Activated effector memory CD4-positive, alpha-beta T cell treated with anti-CD3 and anti-CD28 coated beads, Interleukin-2, amount 50 U/mL, for 16 hours (primary cell): Measurements from ENCODE around the gene B3GNT9.

Experiments used
- DNase-seq: peaks from one replicate; pipeline ENCODE4 v3.0.0-alpha.2; 2020

Gene B3GNT9

DNA sequence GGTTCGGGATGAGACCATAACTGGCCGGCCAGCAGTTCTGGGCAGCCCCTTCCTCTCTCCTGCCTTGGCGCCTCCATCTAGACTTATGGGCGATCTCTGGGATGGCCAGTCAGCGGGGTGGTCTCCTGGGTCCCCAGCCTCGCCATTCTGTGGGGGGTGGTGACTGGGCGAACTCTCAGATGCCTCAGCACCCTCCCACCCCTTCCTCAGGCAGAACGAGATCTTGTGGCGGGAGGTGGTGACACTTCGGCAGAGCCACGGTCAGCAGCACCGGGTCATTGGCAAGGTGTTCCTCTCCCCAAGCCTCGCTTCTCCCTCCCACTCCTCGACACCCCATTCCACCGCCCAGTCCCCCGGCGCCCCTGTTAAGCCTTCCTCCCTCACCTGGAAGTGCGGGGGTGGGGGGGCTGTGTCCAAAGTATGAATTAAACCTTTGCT lies 15.3 kb upstream of the B3GNT9 start:
- no peak for DNase-seq

DNA sequence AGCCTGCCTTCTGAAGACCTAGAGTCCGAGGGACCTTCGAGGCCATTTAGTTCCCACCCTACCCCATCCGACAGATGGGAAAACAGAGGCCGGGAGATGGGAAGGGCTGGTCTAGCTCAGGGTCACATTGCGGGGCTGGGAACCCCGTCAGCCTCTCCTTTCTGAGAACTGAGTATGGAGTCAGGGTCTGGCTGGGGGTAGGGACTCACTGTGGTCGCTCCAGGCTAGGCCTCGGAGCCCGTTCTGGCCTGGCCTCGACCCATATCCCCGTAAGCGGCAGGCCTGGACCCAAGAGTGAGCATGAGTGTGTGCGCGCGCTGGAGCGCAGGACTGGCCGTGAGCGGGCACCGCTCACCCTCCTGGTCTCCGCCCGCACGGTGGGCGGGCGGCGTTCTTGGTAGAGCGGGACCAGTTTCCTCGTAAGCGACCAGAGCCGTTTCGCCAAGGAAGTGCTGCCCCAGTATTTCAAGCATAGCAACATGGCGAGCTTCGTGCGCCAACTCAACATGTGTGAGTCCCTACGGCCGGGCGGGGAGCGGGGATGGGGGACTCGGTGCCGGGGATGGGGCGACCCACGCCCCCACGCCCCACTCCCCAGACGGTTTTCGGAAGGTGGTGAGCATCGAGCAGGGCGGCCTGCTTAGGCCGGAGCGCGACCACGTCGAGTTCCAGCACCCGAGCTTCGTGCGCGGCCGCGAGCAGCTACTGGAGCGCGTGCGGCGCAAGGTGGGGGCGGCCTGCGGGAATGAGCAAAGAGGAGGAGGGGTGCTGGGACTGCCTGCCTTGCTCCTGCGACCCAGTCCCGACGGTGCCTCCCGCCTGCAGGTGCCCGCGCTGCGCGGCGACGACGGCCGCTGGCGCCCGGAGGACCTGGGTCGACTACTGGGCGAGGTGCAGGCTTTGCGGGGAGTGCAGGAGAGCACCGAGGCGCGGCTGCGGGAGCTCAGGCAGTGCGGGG lies 14.6 kb upstream of the B3GNT9 start:
- no peak for DNase-seq

DNA sequence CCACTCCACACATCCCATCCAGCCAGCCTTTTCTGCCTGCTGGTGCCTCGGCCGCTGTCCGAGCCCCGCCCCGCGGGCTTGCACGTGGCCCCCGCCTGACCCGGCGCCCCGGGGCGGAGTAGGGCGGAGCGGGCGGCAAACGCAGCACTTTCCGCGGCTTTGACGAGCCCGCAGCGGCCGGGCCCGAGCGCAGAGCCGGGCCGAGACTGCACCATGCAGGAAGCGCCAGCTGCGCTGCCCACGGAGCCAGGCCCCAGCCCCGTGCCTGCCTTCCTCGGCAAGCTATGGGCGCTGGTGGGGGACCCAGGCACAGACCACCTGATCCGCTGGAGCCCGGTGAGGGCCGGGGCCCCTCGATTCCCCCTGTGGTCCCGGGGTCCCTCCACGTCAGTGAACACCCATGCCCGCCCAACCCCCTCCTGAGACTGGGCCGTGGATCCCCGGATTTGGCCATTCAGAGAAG lies 13.8 kb upstream of the B3GNT9 start, which contains the start of gene HSF4:
Gene HSF4 (plus strand): TSS at position 147 of the 463 bp plus-strand sequence. CDS start 67 bp downstream, at position 214.
- DNase-seq, result no peak

DNA sequence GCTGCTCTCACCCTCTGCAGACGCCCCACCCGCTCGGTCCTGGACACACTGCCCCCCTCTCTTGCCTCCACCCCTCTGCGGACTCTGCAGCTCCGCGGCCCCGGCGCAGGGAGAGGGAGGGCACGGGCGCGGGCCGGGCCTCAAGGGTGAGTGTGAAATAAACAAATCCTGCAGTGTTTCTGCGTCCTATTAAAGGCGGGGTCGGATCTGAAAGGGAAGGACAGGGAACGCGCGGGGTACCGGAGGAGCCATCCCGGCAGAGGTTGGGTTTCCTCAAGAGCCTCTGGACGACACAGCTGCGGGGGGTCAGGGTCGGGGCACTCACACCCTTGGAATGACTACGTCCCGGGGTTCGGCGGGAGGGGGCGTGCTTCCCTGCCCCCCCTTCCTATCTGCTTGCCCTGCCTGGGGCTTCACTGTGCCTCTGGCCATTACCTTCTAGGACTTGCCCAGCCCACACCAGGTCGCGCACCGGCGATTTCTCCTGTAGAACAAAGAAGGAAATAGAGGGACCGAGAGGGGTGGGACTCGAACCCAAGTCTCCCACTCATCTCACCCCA lies 13.3 kb upstream of the B3GNT9 start:
- no peak for DNase-seq

DNA sequence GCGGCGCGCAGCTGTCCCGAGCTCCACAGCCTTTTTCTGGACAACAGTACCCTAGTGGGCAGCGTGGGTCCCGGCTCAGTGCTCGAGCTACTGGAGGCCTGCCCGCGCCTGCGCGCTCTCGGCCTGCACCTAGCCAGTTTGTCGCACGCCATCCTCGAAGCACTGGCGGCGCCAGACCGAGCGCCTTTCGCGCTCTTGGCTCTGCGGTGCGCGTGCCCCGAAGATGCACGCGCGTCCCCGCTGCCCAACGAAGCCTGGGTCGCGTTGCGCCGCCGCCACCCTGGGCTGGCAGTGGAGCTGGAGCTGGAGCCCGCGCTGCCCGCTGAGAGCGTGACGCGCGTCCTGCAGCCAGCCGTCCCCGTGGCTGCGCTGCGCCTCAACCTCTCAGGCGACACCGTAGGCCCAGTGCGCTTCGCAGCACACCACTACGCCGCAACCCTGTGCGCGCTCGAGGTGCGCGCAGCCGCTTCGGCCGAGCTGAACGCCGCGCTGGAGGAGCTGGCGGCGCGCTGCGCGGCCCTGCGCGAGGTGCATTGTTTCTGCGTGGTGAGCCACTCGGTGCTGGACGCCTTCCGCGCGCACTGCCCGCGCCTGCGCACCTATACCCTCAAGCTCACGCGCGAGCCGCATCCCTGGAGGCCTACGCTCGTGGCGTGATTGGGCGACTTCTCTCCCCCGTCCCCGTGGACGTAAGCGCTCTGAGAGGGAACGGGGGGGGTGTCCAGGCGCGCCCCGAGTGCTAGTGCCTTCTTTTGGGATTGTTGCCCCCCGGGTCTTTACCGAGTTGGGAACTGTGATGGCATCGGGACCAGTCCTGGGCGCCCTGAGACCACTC lies 12.6 kb upstream of the B3GNT9 start:
- DNase-seq, result peak; percentile 78

DNA sequence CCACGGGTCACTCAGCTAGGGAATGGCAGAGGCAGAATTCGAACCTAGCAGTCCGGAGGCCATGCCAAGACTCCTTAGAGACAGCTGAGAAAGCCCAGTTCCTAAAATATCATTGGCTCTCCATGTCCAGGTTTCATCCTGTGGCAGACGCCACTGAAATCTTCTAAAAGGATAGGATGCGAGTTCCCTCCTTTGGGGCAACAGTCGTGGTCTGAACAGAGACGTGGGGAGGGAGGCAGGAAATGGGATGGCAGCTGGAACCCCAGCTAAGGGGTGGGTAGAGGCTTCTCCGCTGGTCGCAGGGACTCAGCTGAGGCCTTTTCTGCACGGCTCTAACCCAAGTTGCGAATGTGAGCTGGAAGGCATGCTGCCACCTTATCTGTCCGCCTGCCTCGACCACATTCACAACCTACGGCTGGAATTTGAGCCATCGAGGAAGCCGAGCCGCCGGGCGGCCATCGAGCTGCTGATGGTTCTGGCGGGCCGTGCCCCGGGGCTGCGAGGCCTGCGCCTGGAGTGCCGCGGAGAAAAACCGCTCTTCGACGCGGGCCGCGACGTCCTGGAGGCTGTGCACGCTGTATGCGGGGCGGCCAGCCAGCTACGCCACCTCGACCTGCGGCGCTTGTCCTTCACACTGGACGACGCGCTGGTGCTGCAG lies 11.8 kb upstream of the B3GNT9 start:
- DNase-seq, result no peak

DNA sequence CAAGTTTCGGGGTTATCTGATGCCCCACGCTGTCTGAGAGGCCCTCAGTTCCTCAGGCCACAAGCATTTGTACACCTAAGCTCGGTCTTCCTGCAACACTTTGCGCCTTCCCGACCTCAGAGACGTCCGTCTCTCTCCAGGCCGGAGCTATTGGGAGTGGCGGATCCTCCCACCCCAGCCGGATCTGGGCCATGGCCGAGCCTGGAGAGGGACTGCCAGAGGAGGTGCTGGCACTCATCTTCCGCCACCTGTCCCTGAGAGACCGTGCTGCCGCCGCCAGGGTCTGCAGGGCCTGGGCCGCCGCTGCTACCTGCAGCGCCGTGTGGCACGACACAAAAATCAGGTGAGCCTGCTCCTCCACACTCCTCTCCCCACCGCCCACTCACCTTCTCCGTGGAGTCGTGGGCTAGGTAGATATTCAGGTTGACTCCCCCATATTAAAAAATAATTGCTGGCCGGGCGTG lies 10.8 kb upstream of the B3GNT9 start:
- no peak for DNase-seq

DNA sequence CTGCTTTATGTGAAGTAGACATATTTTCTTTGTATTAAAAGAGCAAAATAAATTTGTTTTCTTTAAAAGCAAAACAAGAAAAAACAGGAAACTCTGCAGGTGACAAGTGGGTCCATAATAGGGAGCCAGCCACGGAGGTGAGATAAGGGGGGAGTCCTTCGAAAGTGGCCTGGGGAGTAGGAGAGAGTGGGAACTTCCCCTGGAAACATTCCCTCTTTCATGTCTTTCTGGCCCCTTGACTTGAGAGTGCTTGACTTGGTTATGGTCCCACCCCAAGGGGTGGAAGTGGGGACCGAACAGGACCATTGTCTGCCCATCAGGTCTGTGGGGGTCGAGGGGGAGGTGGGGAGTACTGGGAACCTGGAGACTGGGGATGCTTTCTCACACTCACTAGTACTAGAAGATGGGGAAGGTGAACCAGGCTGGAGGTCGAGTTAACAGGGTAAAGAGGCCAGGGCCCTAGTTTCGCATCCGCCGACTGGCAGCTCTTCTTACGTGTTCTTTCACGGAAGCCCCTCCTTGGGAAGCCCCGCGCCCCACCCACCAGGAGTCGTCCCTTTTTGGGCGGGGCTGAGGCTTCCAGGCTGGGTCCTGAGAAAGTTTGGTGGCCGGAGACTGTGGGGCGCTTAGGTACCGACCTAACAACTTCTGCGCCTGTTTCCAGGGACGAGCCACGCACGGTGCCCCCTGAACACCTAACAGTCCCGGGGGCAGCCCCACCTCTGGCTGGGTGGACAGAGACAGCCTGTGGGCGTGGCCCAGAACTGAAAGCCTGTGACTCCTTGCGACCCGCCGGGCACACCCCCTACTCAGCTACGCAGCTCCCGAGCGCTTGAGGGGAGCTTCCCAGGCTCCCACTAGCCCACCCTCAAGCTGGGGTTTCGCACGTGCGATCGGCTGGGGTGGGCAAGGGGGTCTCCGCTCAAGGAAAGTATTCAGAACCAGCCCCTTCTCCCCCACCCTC lies 8.1 kb upstream of the B3GNT9 start:
- DNase-seq, result peak; percentile 93

DNA sequence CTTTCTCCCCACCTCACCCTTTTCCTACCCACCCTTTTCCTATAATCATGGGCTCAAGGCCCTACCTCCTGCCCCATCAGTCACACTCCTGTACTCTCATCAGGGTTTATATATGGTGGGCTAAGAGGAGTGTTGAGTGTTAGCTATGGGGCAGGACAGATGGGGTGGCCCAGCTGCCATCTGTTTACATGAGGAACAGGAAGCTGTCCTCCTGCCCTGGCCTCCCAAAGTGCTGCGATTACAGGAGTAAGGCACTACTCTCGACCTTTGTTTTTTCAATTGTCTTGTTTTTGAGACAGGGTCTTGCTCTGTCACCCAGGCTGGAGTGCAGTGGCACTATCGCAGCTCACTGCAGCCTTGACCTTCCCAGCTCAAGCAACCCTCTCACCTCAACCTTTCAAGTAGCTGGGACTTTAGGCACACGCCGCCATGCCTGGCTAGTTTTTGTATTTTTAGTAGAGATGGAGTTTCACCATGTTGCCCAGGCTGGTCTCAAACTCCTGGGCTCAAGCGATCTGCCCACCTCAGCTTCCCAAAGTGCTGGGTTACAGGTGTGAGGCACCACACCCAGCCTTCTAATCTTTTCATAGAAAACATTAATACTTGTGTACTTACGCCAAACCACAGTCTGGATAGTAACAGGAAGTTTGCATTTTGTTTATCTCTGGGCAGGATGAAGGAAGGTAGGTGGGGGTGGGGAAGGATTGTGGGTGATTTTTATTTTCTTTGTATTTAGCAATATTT lies 7.3 kb upstream of the B3GNT9 start:
- DNase-seq, result no peak

DNA sequence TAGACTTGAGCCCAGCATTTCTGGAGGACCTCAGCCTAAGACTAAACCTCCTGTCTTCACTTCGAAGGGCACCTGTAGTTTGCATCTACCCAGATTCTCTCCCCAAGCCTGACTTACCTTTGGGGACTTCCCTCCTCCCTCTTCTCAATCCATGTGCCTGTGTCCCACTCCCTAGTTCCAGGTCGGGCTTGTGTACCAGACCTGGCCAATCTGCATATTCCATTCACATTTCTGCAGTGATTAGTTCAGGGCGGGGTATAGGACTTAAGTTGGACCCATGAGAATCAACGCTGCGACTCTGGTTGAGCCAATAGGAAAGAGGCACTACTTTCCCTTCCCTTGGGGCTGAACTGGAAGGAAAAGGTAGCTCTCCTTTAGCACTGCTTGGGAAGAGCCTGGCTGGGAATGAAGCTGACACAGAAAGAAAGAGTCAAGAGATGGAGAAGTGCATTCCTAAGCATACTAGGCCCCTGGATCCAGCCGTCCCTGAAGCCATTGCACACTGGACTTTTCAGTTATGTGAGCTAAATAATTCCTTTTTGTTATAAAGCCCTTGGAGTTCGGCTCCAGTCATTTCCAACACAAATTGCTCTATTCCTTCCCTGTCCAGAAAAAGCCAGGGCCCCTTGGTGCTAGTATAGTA lies 6.4 kb upstream of the B3GNT9 start:
- no peak for DNase-seq

DNA sequence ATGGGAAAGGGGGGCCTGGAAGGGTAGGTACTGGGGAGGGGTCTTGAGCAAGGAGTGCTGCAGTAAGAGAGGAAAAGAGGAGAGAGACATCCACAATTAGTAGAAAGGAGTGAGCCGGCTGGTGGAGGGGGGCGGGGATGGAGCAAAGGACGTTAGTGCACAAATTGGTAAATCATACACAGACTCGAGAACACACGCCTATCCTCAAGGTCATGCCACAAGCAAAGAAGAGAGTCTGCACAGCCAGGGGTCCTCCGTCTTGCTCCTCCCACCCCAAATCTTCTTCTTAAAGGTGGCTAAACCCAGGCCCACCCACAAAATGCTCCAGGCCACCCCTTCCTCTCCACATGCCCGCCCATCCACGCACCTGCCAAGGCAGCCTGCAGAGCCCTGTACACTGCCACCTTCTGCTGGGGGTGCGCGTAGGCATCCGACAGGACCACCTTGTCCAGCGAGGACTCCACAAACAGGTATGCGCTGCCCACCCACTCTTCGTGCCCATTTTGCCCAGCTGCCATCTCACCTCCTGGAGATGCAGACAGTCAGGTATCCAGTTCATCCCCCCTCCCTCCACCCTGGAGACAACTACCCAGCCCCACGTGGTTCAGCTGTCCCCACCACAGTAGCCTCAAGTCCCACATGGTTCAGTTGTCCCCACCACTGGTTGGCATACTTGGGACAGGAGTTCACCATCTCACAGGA lies 5.5 kb upstream of the B3GNT9 start:
- DNase-seq, result no peak

DNA sequence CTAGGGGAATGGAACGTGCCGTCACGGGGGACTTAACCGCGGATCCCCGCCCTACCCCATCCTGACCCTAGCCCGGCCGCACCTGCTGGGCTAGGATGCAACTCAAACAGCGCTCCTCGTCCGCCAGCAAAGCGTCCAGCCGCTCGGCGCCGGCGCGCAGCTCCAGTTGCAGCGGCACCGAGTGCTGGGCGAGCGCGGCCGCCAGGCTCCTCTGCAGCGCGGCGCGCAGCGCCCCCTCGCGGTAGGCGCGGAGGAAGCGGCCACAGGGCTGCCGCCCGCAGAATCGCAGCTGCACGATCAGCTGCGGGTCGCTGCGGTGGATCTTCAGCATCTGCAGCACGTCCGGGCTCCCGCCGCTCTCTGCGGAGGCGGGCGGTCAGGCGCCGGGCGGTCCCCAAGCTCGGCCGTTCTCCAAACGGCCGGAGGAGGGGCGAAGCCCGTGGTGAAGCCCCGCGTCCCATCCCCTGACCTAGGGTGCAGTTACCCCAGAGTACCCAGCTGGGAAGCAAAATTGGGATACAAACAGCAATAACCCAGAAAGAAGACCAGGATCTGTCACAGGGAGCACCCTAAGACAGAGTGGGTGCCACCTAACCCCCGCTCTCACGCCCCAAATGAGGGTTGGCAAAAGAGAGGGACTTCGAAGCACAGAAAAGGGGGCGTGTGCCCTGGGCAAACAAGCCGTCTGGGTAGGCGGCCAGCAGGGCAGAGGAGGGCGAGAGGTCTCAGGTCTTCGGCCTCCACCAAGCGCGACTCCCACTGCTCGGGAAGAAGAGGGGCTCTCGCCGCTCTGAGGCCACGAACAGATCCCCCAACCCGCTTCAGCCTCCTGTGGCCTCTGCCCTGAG lies 4.7 kb upstream of the B3GNT9 start:
- peak; percentile 93 for DNase-seq

DNA sequence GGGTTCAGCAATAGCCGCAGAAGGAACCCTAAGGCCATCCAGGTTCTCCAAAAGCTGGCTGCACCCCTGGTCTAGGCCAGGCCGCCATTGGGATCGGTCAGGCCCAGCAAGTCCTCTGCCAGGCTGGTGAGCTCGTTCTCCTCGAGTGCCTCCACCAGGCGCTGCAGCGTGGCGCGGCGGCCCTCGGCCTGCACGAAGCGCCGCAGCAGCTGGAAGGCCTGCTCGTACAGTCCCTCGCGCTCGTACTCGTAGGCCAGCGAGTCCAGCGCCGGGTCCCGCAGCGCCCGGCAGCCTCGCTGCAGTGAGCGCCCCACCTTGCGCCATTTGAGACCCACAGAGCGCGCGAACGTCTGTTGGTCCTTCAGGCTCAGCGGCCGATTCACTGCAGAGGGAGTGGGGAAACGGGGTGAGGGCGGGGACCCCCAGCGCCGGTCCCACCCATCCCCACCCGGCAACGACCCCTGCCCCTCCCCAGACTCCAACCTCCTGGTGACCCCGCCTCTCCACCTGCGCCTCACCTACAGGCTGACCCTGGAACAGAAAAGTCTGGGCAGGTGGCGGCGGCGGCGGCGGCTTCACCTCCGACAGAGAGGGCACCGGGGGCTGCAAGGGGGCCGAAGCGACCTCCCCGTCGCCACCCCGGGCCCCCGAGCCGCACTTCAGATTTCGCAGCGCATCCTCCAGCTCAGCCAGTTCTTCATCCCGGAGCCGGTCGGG lies 3.9 kb upstream of the B3GNT9 start:
- DNase-seq, result no peak

DNA sequence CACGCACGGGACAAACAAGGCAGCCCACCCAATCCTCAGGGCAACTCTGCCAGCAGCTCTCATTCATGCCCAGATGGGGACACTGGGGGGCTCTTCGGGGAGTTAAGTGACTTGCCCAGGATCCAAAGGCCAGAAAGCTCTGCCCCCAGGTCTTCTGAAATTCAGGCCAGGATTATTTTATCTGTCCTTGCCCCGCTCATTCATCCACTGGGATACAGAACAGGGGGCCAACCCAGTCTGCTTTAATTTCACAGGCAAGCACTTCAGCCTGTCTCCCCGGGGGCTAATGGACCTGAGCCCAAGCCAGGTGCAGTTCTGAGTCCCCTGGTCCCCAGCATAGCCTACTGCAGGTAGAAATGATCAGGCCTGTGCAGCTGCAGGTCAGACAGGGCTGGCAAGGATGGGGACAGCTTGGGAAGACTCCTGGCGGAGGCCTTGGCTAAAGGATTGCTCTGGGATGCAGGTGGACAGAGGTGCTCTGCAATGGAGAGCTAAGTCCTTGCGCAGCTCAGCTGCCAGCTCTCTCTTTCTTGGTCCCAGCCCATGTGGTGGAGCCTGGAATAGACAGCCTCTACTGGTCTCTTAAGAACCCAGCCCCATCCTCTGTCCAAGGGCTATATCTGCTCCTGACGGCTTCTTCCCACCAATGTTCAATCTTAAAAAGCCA lies 766 bp upstream of the B3GNT9 start:
- DNase-seq, result no peak

DNA sequence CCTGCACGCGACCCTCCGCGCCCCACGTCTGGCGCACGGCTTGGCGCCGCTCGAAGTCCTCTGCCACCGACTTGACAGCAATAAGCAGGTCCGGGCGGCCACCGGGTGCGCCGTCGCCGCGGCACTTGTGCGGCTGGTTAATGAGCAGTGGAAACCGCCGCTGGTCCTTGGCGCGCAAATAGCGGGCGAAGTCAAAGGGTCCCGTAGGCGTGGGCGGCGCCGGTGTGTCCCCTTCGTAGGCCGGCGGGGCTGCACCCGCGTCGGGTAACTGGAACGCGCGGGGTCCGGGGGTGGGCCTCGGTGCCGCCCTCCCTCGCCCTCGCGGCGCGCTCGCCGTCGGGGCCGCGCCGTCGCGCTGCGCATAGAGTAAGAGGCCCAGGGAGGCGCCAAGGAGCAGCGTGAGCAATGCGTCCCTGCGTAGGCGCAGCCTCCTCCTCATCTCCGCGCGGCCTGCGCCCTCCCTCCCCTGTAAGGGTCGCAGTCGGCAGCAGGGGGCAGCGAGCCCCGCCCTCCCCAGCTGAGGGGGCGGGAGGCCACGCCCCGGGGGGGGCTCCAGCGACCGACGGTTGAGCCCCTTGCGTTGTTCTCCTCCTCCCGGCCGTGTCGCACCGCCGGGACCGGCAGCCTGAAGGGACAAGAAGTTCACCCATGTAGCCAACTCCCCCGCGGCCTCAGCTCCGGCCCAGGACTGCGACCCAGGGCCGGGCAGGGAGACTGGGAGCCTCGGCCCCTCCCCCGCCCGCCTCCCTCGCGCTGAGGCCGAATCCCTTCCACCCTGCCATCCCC lies 558 bp downstream of the B3GNT9 start:
- DNase-seq, result peak; percentile 84
